Measurements from ENCODE around the gene ALDH7A1. TPM values are rescaled to one million over a fixed set of nuclear protein-coding genes. Genes with fewer than 3 reads are reported as not detected.

ALDH7A1 gene
- total RNA-seq, 1 donor from 2014 or later: 30.5 TPM

GRCh38 chr5:126499853-126500342 lies 95.1 kb downstream of the ALDH7A1 start:
- no peak overlapping the region for H3K4me3 ChIP-seq
- peaks cover 24% of the 10 kb centered on the region for H3K4me1 ChIP-seq
- intact Hi-C loops (cut with micrococcal nuclease): no loop called here
- TF ChIP-seq, protein P1, sequence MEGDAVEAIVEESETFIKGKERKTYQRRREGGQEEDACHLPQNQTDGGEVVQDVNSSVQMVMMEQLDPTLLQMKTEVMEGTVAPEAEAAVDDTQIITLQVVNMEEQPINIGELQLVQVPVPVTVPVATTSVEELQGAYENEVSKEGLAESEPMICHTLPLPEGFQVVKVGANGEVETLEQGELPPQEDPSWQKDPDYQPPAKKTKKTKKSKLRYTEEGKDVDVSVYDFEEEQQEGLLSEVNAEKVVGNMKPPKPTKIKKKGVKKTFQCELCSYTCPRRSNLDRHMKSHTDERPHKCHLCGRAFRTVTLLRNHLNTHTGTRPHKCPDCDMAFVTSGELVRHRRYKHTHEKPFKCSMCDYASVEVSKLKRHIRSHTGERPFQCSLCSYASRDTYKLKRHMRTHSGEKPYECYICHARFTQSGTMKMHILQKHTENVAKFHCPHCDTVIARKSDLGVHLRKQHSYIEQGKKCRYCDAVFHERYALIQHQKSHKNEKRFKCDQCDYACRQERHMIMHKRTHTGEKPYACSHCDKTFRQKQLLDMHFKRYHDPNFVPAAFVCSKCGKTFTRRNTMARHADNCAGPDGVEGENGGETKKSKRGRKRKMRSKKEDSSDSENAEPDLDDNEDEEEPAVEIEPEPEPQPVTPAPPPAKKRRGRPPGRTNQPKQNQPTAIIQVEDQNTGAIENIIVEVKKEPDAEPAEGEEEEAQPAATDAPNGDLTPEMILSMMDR (IDR thresholded peaks at IDR 0.05; ENCODE audit: borderline replicate concordance): peak; percentile 63
- H3K27me3 ChIP-seq (ENCODE audit: low read depth): no peaks in the 10 kb centered on the region
- H3K27ac ChIP-seq (replicated peaks): no peak overlapping the region
- peaks cover 12% of the 10 kb centered on the region for H3K36me3 ChIP-seq
- no peaks in the 10 kb centered on the region for H3K9me3 ChIP-seq (replicated peaks)
- DNase-seq: no peak

GRCh38 chr5:126499278-126499677 lies 95.7 kb downstream of the ALDH7A1 start:
- Histone ChIP-seq H3K4me1 (peaks cover 18% of the 10 kb centered on the region), H3K27me3 (ENCODE audit: low read depth) (no peaks in the 10 kb centered on the region), H3K27ac (replicated peaks) (no peak overlapping the region), H3K4me3 (no peak overlapping the region), H3K9me3 (replicated peaks) (no peaks in the 10 kb centered on the region), H3K36me3 (peaks cover 18% of the 10 kb centered on the region)
- no peak for DNase-seq
- intact Hi-C loops (cut with micrococcal nuclease): no loop called here
- TF ChIP-seq, protein P1 (IDR thresholded peaks at IDR 0.05; ENCODE audit: borderline replicate concordance): no peak

GRCh38 chr5:126497506-126497905 lies 97.5 kb downstream of the ALDH7A1 start:
- TF ChIP-seq, protein P1 (IDR thresholded peaks at IDR 0.05; ENCODE audit: borderline replicate concordance): no peak
- Histone ChIP-seq H3K9me3 (replicated peaks) (no peaks in the 10 kb centered on the region), H3K27me3 (ENCODE audit: low read depth) (no peaks in the 10 kb centered on the region), H3K4me1 (peaks cover under 1% of the 10 kb centered on the region), H3K27ac (replicated peaks) (no peak overlapping the region), H3K4me3 (no peak overlapping the region), H3K36me3 (peaks cover 35% of the 10 kb centered on the region)
- intact Hi-C loops (cut with micrococcal nuclease): no loop called here
- DNase-seq: no peak

GRCh38 chr5:126494393-126494792 lies 100.6 kb downstream of the ALDH7A1 start:
- Histone ChIP-seq H3K27me3 (ENCODE audit: low read depth) (no peaks in the 10 kb centered on the region), H3K4me1 (no peaks in the 10 kb centered on the region), H3K36me3 (peaks cover 66% of the 10 kb centered on the region), H3K27ac (replicated peaks) (no peak overlapping the region), H3K9me3 (replicated peaks) (no peaks in the 10 kb centered on the region), H3K4me3 (no peak overlapping the region)
- intact Hi-C loops (cut with micrococcal nuclease): no loop called here
- TF ChIP-seq, protein P1 (IDR thresholded peaks at IDR 0.05; ENCODE audit: borderline replicate concordance): no peak
- no peak for DNase-seq

GRCh38 chr5:126492939-126493338 lies 102.1 kb downstream of the ALDH7A1 start:
- Histone ChIP-seq H3K4me3 (no peak overlapping the region), H3K27me3 (ENCODE audit: low read depth) (no peaks in the 10 kb centered on the region), H3K27ac (replicated peaks) (no peak overlapping the region), H3K36me3 (peaks cover 74% of the 10 kb centered on the region), H3K4me1 (peaks cover 12% of the 10 kb centered on the region), H3K9me3 (replicated peaks) (no peaks in the 10 kb centered on the region)
- TF ChIP-seq, protein P1 (IDR thresholded peaks at IDR 0.05; ENCODE audit: borderline replicate concordance): peak; percentile 54
- DNase-seq: no peak
- intact Hi-C loops (cut with micrococcal nuclease): no loop called here

All from left ventricle myocardium inferior (tissue), 1 donor.